ENCODE results near the gene HES4. TPM values are rescaled to one million over a fixed set of nuclear protein-coding genes. Genes with fewer than 3 reads are reported as not detected.

Gene HES4
- total RNA-seq, 1 experiment from 2014 or later: 145 TPM

DNA sequence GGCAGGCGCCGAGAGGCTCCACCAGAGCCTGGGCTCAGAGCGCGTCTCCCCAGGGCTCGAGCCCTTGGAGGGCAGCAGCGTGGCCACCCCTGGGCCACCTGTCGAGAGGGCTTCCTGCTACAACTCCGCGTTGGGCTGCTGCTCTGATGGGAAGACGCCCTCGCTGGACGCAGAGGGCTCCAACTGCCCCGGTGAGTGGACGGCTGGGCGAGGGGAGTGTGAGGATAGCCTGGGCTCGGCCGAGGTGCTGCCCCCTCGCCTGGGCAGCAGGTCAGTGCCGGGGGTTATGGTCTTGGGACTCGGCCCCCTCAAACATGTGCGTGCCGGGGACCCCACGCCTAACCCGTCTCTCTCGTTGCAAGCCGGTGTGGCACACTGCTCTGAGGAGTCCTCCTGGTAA lies 46.9 kb upstream of the HES4 start:
- H3K79me2 ChIP-seq (ENCODE audit: insufficient read depth, low read length): peaks cover 16% of the 10 kb centered on the region; the same call in 1 of the 2 replicates
- H3K4me1 ChIP-seq (ENCODE audit: control insufficient read depth in 1 of 2, insufficient read depth in 2 of 2, low read length in 2 of 2): no peaks in the 10 kb centered on the region
- no peaks in the 10 kb centered on the region for H4K20me1 ChIP-seq (ENCODE audit: insufficient read depth)
- POLR2A ChIA-PET: no interaction called here
- H3K9ac ChIP-seq (ENCODE audit: low read length): no peak overlapping the region
- no peak overlapping the region for H3K4me3 ChIP-seq (replicated peaks in 1 of 2; ENCODE audit: low read depth in 1 of 2, low read length in 2 of 2)
- H3K27ac ChIP-seq (ENCODE audit: low read depth, low read length): no peak overlapping the region
- H3K9me2 ChIP-seq (ENCODE audit: insufficient read depth): no peaks in the 10 kb centered on the region
- intact Hi-C loops (cut with micrococcal nuclease): no loop called here
- ATAC-seq (no peak), DNase-seq (ENCODE audit: low read depth, low spot score) (no peak)
- no peak overlapping the region for H3K4me2 ChIP-seq (ENCODE audit: low read length)
- RAD21 ChIA-PET (ENCODE audit: low non-redundant PET in 1 of 2, low total read pairs in 2 of 2, uncharacterized antibody in 2 of 2, unreplicated experiment in 2 of 2): no interaction called here
- CTCF ChIA-PET: no interaction called here
- peaks cover 19 to 41% of the 10 kb centered on the region in 2 experiments; a peak in 3 of 4 replicates for H3K36me3 ChIP-seq (ENCODE audit: control insufficient read depth in 1 of 2, insufficient read depth in 2 of 2, low read length in 2 of 2)
- H2AFZ ChIP-seq (ENCODE audit: low read depth, low read length, poor library complexity, severe bottlenecking): no peak overlapping the region
- BruUV-seq (replicated peaks): no TSS peak
- no peaks in the 10 kb centered on the region for H3K9me3 ChIP-seq (ENCODE audit: control insufficient read depth in 1 of 2, insufficient read depth in 1 of 2, low read depth in 1 of 2, low read length in 2 of 2)
- TF ChIP-seq, protein P1, sequence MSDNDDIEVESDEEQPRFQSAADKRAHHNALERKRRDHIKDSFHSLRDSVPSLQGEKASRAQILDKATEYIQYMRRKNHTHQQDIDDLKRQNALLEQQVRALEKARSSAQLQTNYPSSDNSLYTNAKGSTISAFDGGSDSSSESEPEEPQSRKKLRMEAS (IDR thresholded peaks at IDR 0.05): no peak
- TF ChIP-seq CEBPB (IDR thresholded peaks at IDR 0.05; ENCODE audit: low read depth): no peak
- no peak for TF ChIP-seq CBX3 (IDR thresholded peaks at IDR 0.05; ENCODE audit: low read depth)
- no peak for TF ChIP-seq POLR2A (IDR thresholded peaks at IDR 0.05; ENCODE audit: borderline replicate concordance, extremely low read depth, insufficient read depth, insufficient read length)
- TF ChIP-seq, protein P2, sequence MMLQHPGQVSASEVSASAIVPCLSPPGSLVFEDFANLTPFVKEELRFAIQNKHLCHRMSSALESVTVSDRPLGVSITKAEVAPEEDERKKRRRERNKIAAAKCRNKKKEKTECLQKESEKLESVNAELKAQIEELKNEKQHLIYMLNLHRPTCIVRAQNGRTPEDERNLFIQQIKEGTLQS (IDR thresholded peaks at IDR 0.05): no peak
- TF ChIP-seq SP1 (IDR thresholded peaks at IDR 0.05; ENCODE audit: low read depth): no peak
- TF ChIP-seq FOSL1 (IDR thresholded peaks at IDR 0.05; ENCODE audit: low read depth): no peak
- TF ChIP-seq YY1 (IDR thresholded peaks at IDR 0.05; ENCODE audit: extremely low read depth, insufficient replicate concordance, low read depth, low read length): no peak
- TF ChIP-seq POLR2AphosphoS5 (IDR thresholded peaks at IDR 0.05; ENCODE audit: low read depth, low read length): no peak
- TF ChIP-seq ZFX (IDR thresholded peaks at IDR 0.05): no peak
- no peak for TF ChIP-seq SIN3A (IDR thresholded peaks at IDR 0.05; ENCODE audit: low read depth)
- TF ChIP-seq EGR1 (IDR thresholded peaks at IDR 0.05; ENCODE audit: low read depth): no peak
- TF ChIP-seq EZH2phosphoT487 (IDR thresholded peaks at IDR 0.05; ENCODE audit: borderline replicate concordance): no peak
- TF ChIP-seq EZH2 (IDR thresholded peaks at IDR 0.05): no peak
- TF ChIP-seq ZNF274 (IDR thresholded peaks at IDR 0.05; ENCODE audit: low read depth, low read length): no peak
- no peak for TF ChIP-seq JUND (IDR thresholded peaks at IDR 0.05)
- TF ChIP-seq, protein P3, sequence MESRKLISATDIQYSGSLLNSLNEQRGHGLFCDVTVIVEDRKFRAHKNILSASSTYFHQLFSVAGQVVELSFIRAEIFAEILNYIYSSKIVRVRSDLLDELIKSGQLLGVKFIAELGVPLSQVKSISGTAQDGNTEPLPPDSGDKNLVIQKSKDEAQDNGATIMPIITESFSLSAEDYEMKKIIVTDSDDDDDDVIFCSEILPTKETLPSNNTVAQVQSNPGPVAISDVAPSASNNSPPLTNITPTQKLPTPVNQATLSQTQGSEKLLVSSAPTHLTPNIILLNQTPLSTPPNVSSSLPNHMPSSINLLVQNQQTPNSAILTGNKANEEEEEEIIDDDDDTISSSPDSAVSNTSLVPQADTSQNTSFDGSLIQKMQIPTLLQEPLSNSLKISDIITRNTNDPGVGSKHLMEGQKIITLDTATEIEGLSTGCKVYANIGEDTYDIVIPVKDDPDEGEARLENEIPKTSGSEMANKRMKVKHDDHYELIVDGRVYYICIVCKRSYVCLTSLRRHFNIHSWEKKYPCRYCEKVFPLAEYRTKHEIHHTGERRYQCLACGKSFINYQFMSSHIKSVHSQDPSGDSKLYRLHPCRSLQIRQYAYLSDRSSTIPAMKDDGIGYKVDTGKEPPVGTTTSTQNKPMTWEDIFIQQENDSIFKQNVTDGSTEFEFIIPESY (IDR thresholded peaks at IDR 0.05; ENCODE audit: extremely low read depth, insufficient replicate concordance, low read length): no peak
- no peak for TF ChIP-seq TCF7L2 (IDR thresholded peaks at IDR 0.05; ENCODE audit: borderline replicate concordance, extremely low read depth, insufficient read depth, insufficient read length)
- TF ChIP-seq RAD21 (IDR thresholded peaks at IDR 0.05; ENCODE audit: low read depth): no peak
- no peaks in the 10 kb centered on the region for H3K27me3 ChIP-seq (ENCODE audit: insufficient read depth, low read length)

Measured in HCT116 (cell line).